Heart right ventricle (tissue), 16 donors: ENCODE results near the gene POLE. TPM values are rescaled to one million over a fixed set of nuclear protein-coding genes. Genes with fewer than 3 reads are reported as not detected.
A peak's percentile ranks its signal among the peaks of the same experiment; 100 is the strongest.

Experiments
- ATAC-seq, 8 donors: fragments of 200-7000 bp; cut with Tn5 transposase; one replicate each; pipeline ENCODE4 v1.9.1; 2020; ENCODE audit warnings: mild to moderate bottlenecking in 8 of 8, moderate library complexity in 8 of 8, moderate number of reproducible peaks in 1 of 8
- DNase-seq, 2 donors: peaks; one replicate each; pipeline ENCODE4 v3.0.0-alpha.2; 2020
- H3K27ac ChIP-seq, 10 donors: fragments of 200-600 bp; sonication (generic) in 2 of 10; one replicate each; pipeline versions ENCODE4 v1.5.0 to v1.8.0; 2020 to 2022; ENCODE audit warnings: mild to moderate bottlenecking in 3 of 10
- H3K27me3 ChIP-seq, 7 donors: fragments of 200-600 bp; one replicate each; pipeline ENCODE4 v1.8.0; 2021 to 2022; ENCODE audit warnings: mild to moderate bottlenecking in 2 of 7
- H3K36me3 ChIP-seq, 9 donors: fragments of 200-600 bp; sonication (generic) in 1 of 9; one replicate each; pipeline versions ENCODE4 v1.5.0 to v1.8.0; 2020 to 2022; ENCODE audit warnings: mild to moderate bottlenecking in 2 of 9
- H3K4me1 ChIP-seq, 9 donors: fragments of 200-600 bp; sonication (generic) in 1 of 9; one replicate each; pipeline versions ENCODE4 v1.5.0 to v1.8.0; 2020 to 2022; ENCODE audit warnings: mild to moderate bottlenecking in 4 of 9
- H3K4me3 ChIP-seq, 10 donors: fragments of 200-600 bp; sonication (generic) in 2 of 10; one replicate each; pipeline versions ENCODE4 v1.5.0 to v1.8.0; 2020 to 2022; ENCODE audit warnings: mild to moderate bottlenecking in 7 of 10, moderate library complexity in 2 of 10
- H3K9me3 ChIP-seq, 11 donors: fragments of 200-600 bp in 10 of 11; sonication (generic) in 2 of 11; one replicate each; pipeline versions ENCODE4 v1.5.0 to v1.8.0; 2013 to 2022; ENCODE audit warnings: mild to moderate bottlenecking in 2 of 11, control low read depth in 1 of 11, moderate library complexity in 1 of 11
- WGBS, 2 donors: extraction: QIAGEN DNeasy Blood & Tissue Kit; methylation state at CpG; one replicate each; pipeline ENCODE4 v1.1.7; 2013; ENCODE audit warnings: inconsistent platforms in 1 of 2; 5-methylcytosine and 5-hydroxymethylcytosine counted together
- intact Hi-C, 10 donors: fragments of 100-400 bp; cut with DNase I; formaldehyde crosslinking; loops; one replicate each; pipeline versions ENCODE4 v1.11.1 to v1.14.2; 2022
- polyA plus RNA-seq, 2 donors: library from polyadenylated mRNA; stranded (reverse); fragments of 200-250 nt; gene quantifications; one replicate each; pipeline ENCODE4 v1.2.3, GENCODE V29; 2013
- total RNA-seq, 10 donors: library from RNA; stranded (reverse); fragmentation: NEBNext Ultra II Directional in 3 of 10; extraction: Animal tissue kit (Norgen Biotek cat#: 25700) in 3 of 10; gene quantifications; one replicate each; pipeline versions ENCODE4 v1.2.1 to v1.2.4, GENCODE V29; 2021 to 2023
- TF ChIP-seq, protein P1 (sequence below), 9 donors: fragments of 200-600 bp; sonication (generic) in 2 of 9; IDR thresholded peaks; one replicate each; pipeline versions ENCODE4 v1.5.0 to v1.8.0; 2021 to 2022; ENCODE audit warnings: antibody characterized with exemption in 9 of 9, mild to moderate bottlenecking in 5 of 9, moderate library complexity in 1 of 9
- donor health status: Arrhythmogenic right ventricular cardiomyopathy.
- donor health status: ischemic (EF 13 %, LVEDD 7.1; RV severe dilation, severe dysfunction).
- donor health status: healthy with polysubstance abuse.
- donor health status: DM: no; HTN: yes; CAD: no.
- donor health status: DM: no; HTN: no; CAD: no.
- donor health status: ischemic (EF 25% LVEDD 6.9; RV normal size, moderate dysfunction).
- donor health status: ischemic (EF 25% LVEDD 5.7; RV mildly dilated, moderate dysfunction).
- donor health status: healthy.
- donor health status: DM: yes; HTN: yes; CAD: no.
- donor health status: Ischemic cardiomyopathy.
- donor health status: ischemic (EF 35%, LVEDD 5.7; RV mildly dilated, moderate dysfunction).
- donor health status: nonischemic (EF 11% LVEDD 7.7; RV severe dilation, severe dysfunction).
- donor health status: DM: yes; HTN: yes; CAD: no.
- donor health status: PGD.
- donor health status: ischemic (EF 29% LVEDD 5.4; RV normal size, mild dysfunction).
- donor health status: nonischemic (EF 23%, LVEDD 6.1; RV moderate dilation, normal function).

POLE gene
- total and polyA plus RNA-seq, 12 donors, result 6.8 to 25.8 (median 9.9) TPM

DNA sequence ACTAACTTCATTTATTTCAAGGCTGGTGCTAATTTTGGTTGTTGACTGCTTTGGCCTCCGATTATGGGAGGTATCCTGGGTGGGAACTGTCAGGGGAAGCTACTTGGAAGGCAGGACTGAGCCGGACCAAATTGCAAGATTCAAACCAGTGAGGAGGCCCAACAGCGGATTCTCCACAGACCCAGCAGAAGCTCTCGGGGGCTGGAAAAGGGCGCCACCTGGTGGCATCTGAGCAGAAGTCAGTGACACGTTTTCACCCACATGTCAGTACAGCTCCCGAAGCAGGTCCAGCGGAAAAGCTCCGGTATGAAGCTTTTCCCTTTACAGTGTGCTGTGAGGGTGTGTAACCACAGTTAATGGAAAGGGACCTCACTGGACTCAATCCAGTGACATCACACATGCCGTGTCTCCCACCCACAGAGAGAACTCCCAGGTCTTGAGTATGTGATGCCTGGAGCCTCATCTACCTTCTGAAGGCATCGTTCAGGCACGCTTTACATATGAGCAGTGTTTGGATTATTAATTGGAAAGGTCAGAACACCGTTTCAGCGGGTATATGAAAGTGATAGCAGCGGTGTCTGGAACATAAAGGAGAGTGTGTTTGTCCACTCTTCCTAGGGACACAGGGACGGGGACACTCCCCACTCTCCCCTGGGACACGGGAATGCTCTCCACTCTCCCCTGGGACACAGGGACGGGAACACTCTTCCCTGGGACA lies 72.1 kb downstream of the POLE start:
- H3K27me3 ChIP-seq, result peaks cover 27 to 71% (median 62%) of the 10 kb centered on the region in 7 donors
- DNase-seq (peak; percentile 83 to 85), ATAC-seq (peak; percentile 77 to 95 (median 90))
- peaks cover 0 to 29% (median 5%) of the 10 kb centered on the region in 11 donors for H3K9me3 ChIP-seq
- WGBS, 2 donors, result 25% methylated on average over 18 of the region's 18 CpGs
- peaks cover 0 to 12% (median 9%) of the 10 kb centered on the region in 9 donors for H3K4me1 ChIP-seq
- no peaks in the 10 kb centered on the region for H3K36me3 ChIP-seq
- H3K27ac ChIP-seq, result no peak overlapping the region
- intact Hi-C loops, result loop anchor here (1.0 to 10.0 kb wide), 8 partner anchors 14 to 463 kb away; no protein-coding TSS in a partner anchor
- no peak overlapping the region for H3K4me3 ChIP-seq
- TF ChIP-seq, protein P1, sequence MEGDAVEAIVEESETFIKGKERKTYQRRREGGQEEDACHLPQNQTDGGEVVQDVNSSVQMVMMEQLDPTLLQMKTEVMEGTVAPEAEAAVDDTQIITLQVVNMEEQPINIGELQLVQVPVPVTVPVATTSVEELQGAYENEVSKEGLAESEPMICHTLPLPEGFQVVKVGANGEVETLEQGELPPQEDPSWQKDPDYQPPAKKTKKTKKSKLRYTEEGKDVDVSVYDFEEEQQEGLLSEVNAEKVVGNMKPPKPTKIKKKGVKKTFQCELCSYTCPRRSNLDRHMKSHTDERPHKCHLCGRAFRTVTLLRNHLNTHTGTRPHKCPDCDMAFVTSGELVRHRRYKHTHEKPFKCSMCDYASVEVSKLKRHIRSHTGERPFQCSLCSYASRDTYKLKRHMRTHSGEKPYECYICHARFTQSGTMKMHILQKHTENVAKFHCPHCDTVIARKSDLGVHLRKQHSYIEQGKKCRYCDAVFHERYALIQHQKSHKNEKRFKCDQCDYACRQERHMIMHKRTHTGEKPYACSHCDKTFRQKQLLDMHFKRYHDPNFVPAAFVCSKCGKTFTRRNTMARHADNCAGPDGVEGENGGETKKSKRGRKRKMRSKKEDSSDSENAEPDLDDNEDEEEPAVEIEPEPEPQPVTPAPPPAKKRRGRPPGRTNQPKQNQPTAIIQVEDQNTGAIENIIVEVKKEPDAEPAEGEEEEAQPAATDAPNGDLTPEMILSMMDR (IDR thresholded peaks at IDR 0.05), result peak; percentile 79 to 95 (median 90)

DNA sequence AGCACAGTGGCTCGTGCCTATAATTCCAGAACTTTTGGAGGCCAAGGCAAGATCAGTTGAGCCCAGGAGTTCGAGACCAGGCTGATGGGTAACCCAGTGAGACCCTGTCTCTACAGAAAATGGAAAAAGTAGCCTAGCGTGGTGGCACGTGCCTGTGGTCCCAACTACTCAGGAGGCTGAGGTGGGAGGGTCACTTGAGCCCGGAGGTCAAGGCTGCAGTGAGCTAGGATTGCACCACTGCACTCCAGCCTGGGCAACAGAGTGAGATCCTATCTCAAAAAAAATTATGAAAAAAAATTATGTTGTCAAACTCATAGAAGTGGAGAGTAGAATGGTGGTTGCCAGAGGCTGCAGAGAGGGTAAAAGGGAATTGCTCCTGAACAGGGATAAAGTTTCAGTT lies 73.1 kb downstream of the POLE start:
- no peak overlapping the region for H3K27ac ChIP-seq
- peaks cover 19 to 72% (median 62%) of the 10 kb centered on the region in 7 donors for H3K27me3 ChIP-seq
- no peaks in the 10 kb centered on the region for H3K36me3 ChIP-seq
- no peak overlapping the region for H3K4me3 ChIP-seq
- ATAC-seq, result no peak
- peaks cover 0 to 29% (median 5%) of the 10 kb centered on the region in 11 donors for H3K9me3 ChIP-seq
- 88 to 94% methylated on average over 5 of the region's 5 CpGs for WGBS, 2 donors
- H3K4me1 ChIP-seq, result peaks cover 0 to 14% (median 9%) of the 10 kb centered on the region in 9 donors
- DNase-seq, result no peak
- intact Hi-C loops, result loop anchor here (2.0 to 10.0 kb wide), 4 partner anchors 13 to 459 kb away; no protein-coding TSS in a partner anchor
- TF ChIP-seq, protein P1 (IDR thresholded peaks at IDR 0.05), result no peak

DNA sequence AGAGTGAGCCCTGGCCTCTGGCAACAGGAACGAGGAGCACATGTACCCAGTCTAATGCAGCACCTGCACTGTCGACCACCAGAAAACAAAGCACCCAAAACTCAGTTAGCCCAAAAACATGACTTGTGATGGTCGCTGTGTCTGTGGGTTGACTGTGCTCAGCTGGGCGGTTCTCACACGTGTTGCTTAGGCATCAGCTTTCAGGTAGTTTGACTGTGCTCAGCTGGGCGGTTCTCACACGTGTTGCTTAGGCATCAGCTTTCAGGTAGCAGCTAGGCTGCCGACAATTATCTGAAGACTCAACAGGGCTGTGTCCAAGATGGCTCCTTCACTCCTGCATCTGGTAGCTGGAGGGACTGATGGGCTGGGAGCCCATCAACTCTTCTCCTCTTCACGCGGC lies 75.5 kb downstream of the POLE start:
- ATAC-seq, result no peak
- WGBS, 2 donors, result 93 to 95% methylated on average over 10 of the region's 10 CpGs
- Histone ChIP-seq H3K27ac (no peak overlapping the region), H3K4me1 (peaks cover 0 to 10% (median 5%) of the 10 kb centered on the region in 9 donors), H3K4me3 (no peak overlapping the region), H3K27me3 (peaks cover 11 to 71% (median 58%) of the 10 kb centered on the region in 7 donors), H3K36me3 (no peaks in the 10 kb centered on the region), H3K9me3 (peaks cover 0 to 21% (median 2%) of the 10 kb centered on the region in 11 donors)
- intact Hi-C loops, result loop anchor here in 7 of 10 donors (2.0 to 10.0 kb wide), 2 partner anchors 197 to 457 kb away; no protein-coding TSS in a partner anchor
- TF ChIP-seq, protein P1 (IDR thresholded peaks at IDR 0.05), result no peak
- DNase-seq, result no peak

DNA sequence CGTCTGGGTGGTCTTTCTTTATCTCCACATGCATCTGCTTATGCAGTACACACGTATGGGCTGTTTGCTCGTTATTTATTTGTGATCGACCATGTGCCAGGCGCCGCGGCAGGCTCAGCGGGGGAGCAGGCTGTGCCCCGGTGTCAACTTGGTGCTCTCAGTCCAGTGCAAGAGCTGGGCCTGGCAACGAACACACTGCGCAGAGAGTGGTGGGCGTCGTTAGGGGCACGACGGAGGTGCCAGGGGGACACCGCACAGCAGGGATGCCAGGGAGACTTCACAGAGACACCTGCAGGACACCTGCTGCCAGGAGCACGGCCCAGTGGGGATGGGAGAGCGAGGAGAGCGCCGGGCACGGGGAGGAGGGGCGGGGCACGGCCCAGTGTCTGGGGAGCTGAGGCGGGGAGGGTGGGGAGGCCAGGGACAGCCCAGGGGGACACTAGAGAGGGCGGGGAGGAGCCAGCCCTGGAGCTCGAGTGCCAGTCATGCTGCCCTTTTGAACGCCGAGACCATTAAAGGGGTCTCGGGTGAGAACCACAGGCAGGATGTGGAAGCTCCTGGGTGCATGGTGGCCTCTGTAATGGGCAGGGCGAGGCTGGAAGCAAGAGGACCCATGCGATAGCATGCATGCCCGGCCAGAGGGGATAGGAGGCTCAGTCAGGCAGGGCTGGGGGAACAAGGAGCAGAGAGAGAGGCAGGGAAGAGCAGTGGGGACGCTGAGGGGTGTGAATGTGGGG lies 76.1 kb downstream of the POLE start:
- WGBS, 2 donors, result 75 to 77% methylated on average over 29 to 33 of the region's 33 CpGs
- peaks cover 0 to 10% (median 5%) of the 10 kb centered on the region in 9 donors for H3K4me1 ChIP-seq
- no peak for DNase-seq
- H3K27me3 ChIP-seq, result peaks cover 5 to 70% (median 57%) of the 10 kb centered on the region in 7 donors
- no peaks in the 10 kb centered on the region for H3K36me3 ChIP-seq
- TF ChIP-seq, protein P1 (IDR thresholded peaks at IDR 0.05), result no peak
- no peak for ATAC-seq
- no peak overlapping the region for H3K27ac ChIP-seq
- intact Hi-C loops, result loop anchor here in 7 of 10 donors (10.0 kb wide), 1 partner anchor 456 kb away; no protein-coding TSS in a partner anchor
- peaks cover 0 to 15% (median 0%) of the 10 kb centered on the region in 11 donors for H3K9me3 ChIP-seq
- H3K4me3 ChIP-seq, result peak overlapping the region in 4 of 10 donors; percentile 21 to 35 (median 28)
